ENCODE data around the gene CREB3L2.

DNA sequence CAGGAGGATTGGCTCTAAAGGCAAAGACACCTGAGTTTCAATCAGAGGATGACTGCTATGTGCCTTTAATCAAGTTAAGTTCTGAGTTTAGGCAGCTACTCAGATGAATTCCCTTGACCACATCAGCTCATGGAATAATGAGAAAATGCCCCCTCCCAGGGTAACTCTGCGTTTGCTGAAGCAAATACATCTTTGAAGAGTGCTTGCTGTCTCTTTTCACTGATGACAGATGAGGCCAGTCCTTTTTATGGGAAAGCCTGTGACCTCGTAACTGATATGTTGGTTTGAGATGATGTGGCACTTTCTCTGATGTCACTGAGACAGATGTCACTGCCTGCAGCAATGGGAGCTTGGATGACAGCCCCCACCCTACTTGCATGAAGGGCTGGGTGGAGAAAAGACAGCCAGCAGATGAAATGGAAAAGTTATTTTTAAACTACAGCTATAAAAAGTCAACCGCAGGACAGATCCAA, 111.4 kb downstream of the CREB3L2 start:
- TF ChIP-seq TAF1 (IDR thresholded peaks at IDR 0.05; ENCODE audit: borderline replicate concordance, low read depth, low read length) (no peak), POLR2A (IDR thresholded peaks at IDR 0.05; ENCODE audit: low read depth, low read length) (no peak), POLR2AphosphoS5 (IDR thresholded peaks at IDR 0.05; ENCODE audit: low read depth, low read length) (no peak)

All from GM12892 (cell line).